GM03348 (cell line): ENCODE data around the gene NUP188.

Source experiments
- DNase-seq: peaks from one replicate; pipeline ENCODE4 v3.0.0; 2012; ENCODE audit warnings: low spot score

The NUP188 gene

GRCh38 chr9:129007766-129008468 is 60.4 kb downstream of the NUP188 start:
- no peak for DNase-seq

- DNase-seq: no peak
These were observed 61.0 kb downstream of the NUP188 start for GRCh38 chr9:129008469-129008965.

- DNase-seq: no peak
These were observed 61.6 kb downstream of the NUP188 start for GRCh38 chr9:129008986-129009583.

- no peak for DNase-seq
These were observed 62.2 kb downstream of the NUP188 start for GRCh38 chr9:129009584-129010141.

- DNase-seq: no peak
These were observed 62.9 kb downstream of the NUP188 start for GRCh38 chr9:129010267-129010975.

GRCh38 chr9:129011170-129011569 is 63.7 kb downstream of the NUP188 start:
- no peak for DNase-seq

- no peak for DNase-seq
These were observed 64.3 kb downstream of the NUP188 start for GRCh38 chr9:129011761-129012181.

- DNase-seq: no peak
These were observed 64.8 kb downstream of the NUP188 start for GRCh38 chr9:129012343-129012742.

GRCh38 chr9:129012893-129013448 is 65.5 kb downstream of the NUP188 start:
- no peak for DNase-seq

- DNase-seq: no peak
These were observed 66.2 kb downstream of the NUP188 start for GRCh38 chr9:129013674-129014073.

- no peak for DNase-seq
These were observed 66.6 kb downstream of the NUP188 start for GRCh38 chr9:129014124-129014523.

- no peak for DNase-seq
These were observed 67.1 kb downstream of the NUP188 start for GRCh38 chr9:129014608-129015007.

GRCh38 chr9:129021091-129021490 is 73.6 kb downstream of the NUP188 start:
- DNase-seq: no peak

- DNase-seq: no peak
These were observed 74.5 kb downstream of the NUP188 start for GRCh38 chr9:129022037-129022436.

- DNase-seq: peak; percentile 84
These were observed 75.8 kb downstream of the NUP188 start for GRCh38 chr9:129023036-129023907.

GRCh38 chr9:129023908-129024233 is 76.4 kb downstream of the NUP188 start:
- DNase-seq: no peak

GRCh38 chr9:129026442-129027223 is 79.1 kb downstream of the NUP188 start:
- DNase-seq: no peak

- no peak for DNase-seq
These were observed 79.8 kb downstream of the NUP188 start for GRCh38 chr9:129027224-129027684.

- DNase-seq: peak; percentile 48
These were observed 80.2 kb downstream of the NUP188 start for GRCh38 chr9:129027685-129028191.

- DNase-seq: peak; percentile 99
These were observed 80.9 kb downstream of the NUP188 start, which contains the start of gene SH3GLB2 for GRCh38 chr9:129028192-129028966. SH3GLB2 (minus strand) TSS chr9:129028331; CDS start chr9:129028154, 177 bp downstream.
